T-helper 1 cell (primary cell): Measurements from ENCODE around the gene C16orf95.

Source experiments
- DNase-seq, 5 donors: peaks; one replicate each; pipeline ENCODE4 v3.0.0-alpha.2; 2012 to 2020

The C16orf95 gene

GRCh38 chr16:87314990-87315420, 2.2 kb downstream of the C16orf95 start:
- no peak for DNase-seq

- no peak for DNase-seq
These were observed 5.2 kb downstream of the C16orf95 start for GRCh38 chr16:87312008-87312407.

- DNase-seq, result no peak
These were observed 5.8 kb downstream of the C16orf95 start for GRCh38 chr16:87311387-87311786.

GRCh38 chr16:87310610-87311009, 6.6 kb downstream of the C16orf95 start:
- no peak for DNase-seq

- DNase-seq, result no peak
These were observed 7.3 kb downstream of the C16orf95 start for GRCh38 chr16:87309620-87310525.

GRCh38 chr16:87308826-87309225, 8.4 kb downstream of the C16orf95 start:
- DNase-seq, result peak in 1 of 5 donors; percentile 75

GRCh38 chr16:87306516-87306915, 10.7 kb downstream of the C16orf95 start:
- DNase-seq, result no peak

- no peak for DNase-seq
These were observed 11.4 kb downstream of the C16orf95 start for GRCh38 chr16:87305505-87306391.

GRCh38 chr16:87304951-87305350, 12.2 kb downstream of the C16orf95 start:
- DNase-seq, result no peak

- no peak for DNase-seq
These were observed 13.2 kb downstream of the C16orf95 start for GRCh38 chr16:87303962-87304521.

- peak in 1 of 5 donors; percentile 49 for DNase-seq
These were observed 13.7 kb downstream of the C16orf95 start for GRCh38 chr16:87303431-87303930.

- no peak for DNase-seq
These were observed 18.2 kb downstream of the C16orf95 start for GRCh38 chr16:87298857-87299465.

- peak in 1 of 5 donors; percentile 17 for DNase-seq
These were observed 19.1 kb downstream of the C16orf95 start for GRCh38 chr16:87297918-87298631.

GRCh38 chr16:87297407-87297806, 19.8 kb downstream of the C16orf95 start:
- no peak for DNase-seq

- DNase-seq, result no peak
These were observed 21.3 kb downstream of the C16orf95 start for GRCh38 chr16:87295661-87296531.

GRCh38 chr16:87295259-87295658, 21.9 kb downstream of the C16orf95 start:
- DNase-seq, result peak in 1 of 5 donors; percentile 20

- no peak for DNase-seq
These were observed 23.2 kb downstream of the C16orf95 start for GRCh38 chr16:87293990-87294389.

- DNase-seq, result no peak
These were observed 25.2 kb downstream of the C16orf95 start for GRCh38 chr16:87291944-87292343.

- no peak for DNase-seq
These were observed 28.3 kb downstream of the C16orf95 start for GRCh38 chr16:87288753-87289362.
